ENCODE data around the gene PEX11A. TPM values are rescaled to one million over a fixed set of nuclear protein-coding genes. Genes with fewer than 3 reads are reported as not detected.

Gene PEX11A
- total and polyA plus RNA-seq, 2 donors (not counting 1 experiment from before 2014, with no cell fraction given): 0.78 to 2.4 TPM

DNA sequence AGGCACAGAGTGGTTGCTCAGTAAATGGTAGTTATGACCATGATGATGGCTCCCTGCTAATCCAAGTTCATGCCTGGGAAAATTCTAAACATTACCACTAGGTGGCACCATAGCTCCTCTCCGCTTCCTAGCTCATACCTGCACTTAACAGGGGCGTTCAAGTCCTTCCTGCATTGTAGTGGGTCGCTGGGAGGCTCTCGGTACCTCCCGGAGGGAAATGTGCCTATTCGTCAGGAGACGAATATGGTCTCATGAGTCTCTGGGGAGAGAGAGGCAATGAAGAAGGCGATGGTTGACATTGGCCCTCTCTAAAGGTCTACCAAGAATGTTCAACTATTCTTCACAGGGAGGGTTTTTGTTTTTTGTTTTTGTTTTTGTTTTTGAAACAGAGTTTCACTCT is 49.6 kb upstream of the PEX11A start:
- H3K4me3 Mint-ChIP-seq: peak overlapping the region; percentile 41
- Histone ChIP-seq H3K4me1 (ENCODE audit: control insufficient read depth in 2 of 2, insufficient read depth in 2 of 2, low read length in 2 of 2) (peaks cover 0 to 2% of the 10 kb centered on the region in 2 donors), H3K4me3 (ENCODE audit: control extremely low read depth in 1 of 5, extremely low read depth in 1 of 5, insufficient read depth in 1 of 5, low read depth in 2 of 5, low read length in 4 of 5) (no peak overlapping the region), H2AFZ (ENCODE audit: insufficient read depth, low read depth, low read length, poor library complexity, severe bottlenecking) (peak overlapping the region; percentile 73), H3K9ac (ENCODE audit: low read length) (no peak overlapping the region), H3K9me3 (ENCODE audit: control extremely low read depth in 1 of 3, control insufficient read depth in 2 of 3, insufficient read depth in 1 of 3, low read length in 2 of 3) (no peaks in the 10 kb centered on the region), H3K36me3 (replicated peaks in 1 of 2; ENCODE audit: control extremely low read depth in 1 of 2, control insufficient read depth in 1 of 2, extremely low read depth in 1 of 2, insufficient read depth in 2 of 2, low read length in 1 of 2) (no peaks in the 10 kb centered on the region), H3K27ac (ENCODE audit: low read length in 2 of 2) (no peak overlapping the region), H3K4me2 (replicated peaks; ENCODE audit: low read depth, low read length, poor library complexity, severe bottlenecking) (peak overlapping the region; percentile 43), H4K20me1 (ENCODE audit: control insufficient read depth, insufficient read depth, low read length, poor library complexity, severe bottlenecking) (no peaks in the 10 kb centered on the region), H3K27me3 (replicated peaks in 1 of 4; ENCODE audit: control extremely low read depth in 1 of 4, control insufficient read depth in 3 of 4, insufficient read depth in 4 of 4, low read length in 3 of 4) (peaks cover 0 to 4% (median 0%) of the 10 kb centered on the region in 4 experiments), H3K79me2 (ENCODE audit: control insufficient read depth, insufficient read depth, low read length) (no peaks in the 10 kb centered on the region)
- H3K4me1 Mint-ChIP-seq: peaks cover 3% of the 10 kb centered on the region
- intact Hi-C loops (cut with micrococcal nuclease): loop anchor here (1.0 kb wide), 4 partner anchors 135 to 346 kb away; partner anchors contain the start of gene AP3S2
- DNase-seq (peak; percentile 82), ATAC-seq (ENCODE audit: low read depth) (peak; percentile 87)
- no peaks in the 10 kb centered on the region for H3K9me3 Mint-ChIP-seq (ENCODE audit: insufficient read depth)
- peaks cover 25% of the 10 kb centered on the region for H3K27me3 Mint-ChIP-seq
- ChIA-PET POLR2A (no interaction called here), CTCF (interaction anchor here (0.6 to 4.7 kb wide), 20 partner anchors 8 to 1532 kb away, joined by 3 to 93 read pairs (median 4); partner anchors contain the start of genes AP3S2 and MESP1)
- TF ChIP-seq, protein P1, sequence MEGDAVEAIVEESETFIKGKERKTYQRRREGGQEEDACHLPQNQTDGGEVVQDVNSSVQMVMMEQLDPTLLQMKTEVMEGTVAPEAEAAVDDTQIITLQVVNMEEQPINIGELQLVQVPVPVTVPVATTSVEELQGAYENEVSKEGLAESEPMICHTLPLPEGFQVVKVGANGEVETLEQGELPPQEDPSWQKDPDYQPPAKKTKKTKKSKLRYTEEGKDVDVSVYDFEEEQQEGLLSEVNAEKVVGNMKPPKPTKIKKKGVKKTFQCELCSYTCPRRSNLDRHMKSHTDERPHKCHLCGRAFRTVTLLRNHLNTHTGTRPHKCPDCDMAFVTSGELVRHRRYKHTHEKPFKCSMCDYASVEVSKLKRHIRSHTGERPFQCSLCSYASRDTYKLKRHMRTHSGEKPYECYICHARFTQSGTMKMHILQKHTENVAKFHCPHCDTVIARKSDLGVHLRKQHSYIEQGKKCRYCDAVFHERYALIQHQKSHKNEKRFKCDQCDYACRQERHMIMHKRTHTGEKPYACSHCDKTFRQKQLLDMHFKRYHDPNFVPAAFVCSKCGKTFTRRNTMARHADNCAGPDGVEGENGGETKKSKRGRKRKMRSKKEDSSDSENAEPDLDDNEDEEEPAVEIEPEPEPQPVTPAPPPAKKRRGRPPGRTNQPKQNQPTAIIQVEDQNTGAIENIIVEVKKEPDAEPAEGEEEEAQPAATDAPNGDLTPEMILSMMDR (IDR thresholded peaks at IDR 0.05): peak; percentile 96
- no peak for TF ChIP-seq EZH2 (IDR thresholded peaks at IDR 0.05; ENCODE audit: borderline replicate concordance, insufficient read depth, low read depth, low read length, poor library complexity, severe bottlenecking)
- H3K27ac Mint-ChIP-seq: no peak overlapping the region
- no CpG with 5 or more reads among the region's 8 CpGs for WGBS (ENCODE audit: insufficient coverage)

DNA sequence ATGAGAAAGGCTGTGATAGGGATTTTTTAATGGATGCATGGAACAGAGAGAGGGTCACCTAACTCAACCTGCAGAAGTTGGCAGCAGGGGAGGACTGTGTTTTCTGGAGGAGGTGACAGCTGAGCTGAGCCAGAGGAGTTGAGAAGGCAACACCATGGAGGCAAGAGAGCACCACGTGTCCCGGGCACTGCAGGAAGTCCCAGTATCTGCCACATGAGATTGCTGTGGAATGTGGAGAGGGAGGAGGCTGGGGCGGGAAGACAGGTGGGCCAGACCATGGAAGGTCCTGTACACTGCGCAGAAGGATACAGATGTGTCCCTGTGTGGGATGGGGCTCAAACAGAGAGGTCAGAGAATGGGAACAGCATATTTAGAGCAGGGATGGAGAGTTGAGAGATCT is 45.2 kb upstream of the PEX11A start:
- peaks cover 0 to 15% (median 0%) of the 10 kb centered on the region in 4 experiments for H3K27me3 ChIP-seq (replicated peaks in 1 of 4; ENCODE audit: control extremely low read depth in 1 of 4, control insufficient read depth in 3 of 4, insufficient read depth in 4 of 4, low read length in 3 of 4)
- no peak overlapping the region for H3K27ac ChIP-seq (ENCODE audit: low read length in 2 of 2)
- H3K79me2 ChIP-seq (ENCODE audit: control insufficient read depth, insufficient read depth, low read length): no peaks in the 10 kb centered on the region
- Mint-ChIP-seq H3K27me3 (peaks cover 45% of the 10 kb centered on the region), H3K27ac (no peak overlapping the region), H3K9me3 (ENCODE audit: insufficient read depth) (no peaks in the 10 kb centered on the region), H3K4me3 (no peak overlapping the region), H3K4me1 (peaks cover 3% of the 10 kb centered on the region)
- intact Hi-C loops (cut with micrococcal nuclease): no loop called here
- no peak for ATAC-seq (ENCODE audit: low read depth)
- POLR2A ChIA-PET: no interaction called here
- TF ChIP-seq EZH2 (IDR thresholded peaks at IDR 0.05; ENCODE audit: borderline replicate concordance, insufficient read depth, low read depth, low read length, poor library complexity, severe bottlenecking): no peak
- TF ChIP-seq, protein P1 (IDR thresholded peaks at IDR 0.05): no peak
- CTCF ChIA-PET: interaction anchor here (1.8 kb wide), 1 partner anchor 139 kb away, joined by 8 read pairs; no protein-coding TSS in a partner anchor
- no peak for DNase-seq
- H3K4me2 ChIP-seq (replicated peaks; ENCODE audit: low read depth, low read length, poor library complexity, severe bottlenecking): no peak overlapping the region
- H3K9ac ChIP-seq (ENCODE audit: low read length): no peak overlapping the region
- no peak overlapping the region for H2AFZ ChIP-seq (ENCODE audit: insufficient read depth, low read depth, low read length, poor library complexity, severe bottlenecking)
- 73% methylated on average over 4 of the region's 4 CpGs for WGBS (ENCODE audit: insufficient coverage)
- no peaks in the 10 kb centered on the region for H3K9me3 ChIP-seq (ENCODE audit: control extremely low read depth in 1 of 3, control insufficient read depth in 2 of 3, insufficient read depth in 1 of 3, low read length in 2 of 3)
- no peak overlapping the region for H3K4me3 ChIP-seq (ENCODE audit: control extremely low read depth in 1 of 5, extremely low read depth in 1 of 5, insufficient read depth in 1 of 5, low read depth in 2 of 5, low read length in 4 of 5)
- no peaks in the 10 kb centered on the region for H4K20me1 ChIP-seq (ENCODE audit: control insufficient read depth, insufficient read depth, low read length, poor library complexity, severe bottlenecking)
- H3K4me1 ChIP-seq (ENCODE audit: control insufficient read depth in 2 of 2, insufficient read depth in 2 of 2, low read length in 2 of 2): peaks cover 0 to 2% of the 10 kb centered on the region in 2 donors
- H3K36me3 ChIP-seq (replicated peaks in 1 of 2; ENCODE audit: control extremely low read depth in 1 of 2, control insufficient read depth in 1 of 2, extremely low read depth in 1 of 2, insufficient read depth in 2 of 2, low read length in 1 of 2): no peaks in the 10 kb centered on the region
